NCI-H2107 (cell line): ENCODE data around the gene TBC1D8.
A peak's percentile ranks its signal among the peaks of the same experiment; 100 is the strongest.

Source experiments
- DNase-seq: peaks from one replicate; lab custom pipeline; 2025; lab: John Stamatoyannopoulos, UW

Gene TBC1D8

GRCh38 chr2:101026923-101027469 lies 124.2 kb downstream of the TBC1D8 start:
- DNase-seq: no peak

- no peak for DNase-seq
Observed at GRCh38 chr2:101026253-101026701, 124.9 kb downstream of the TBC1D8 start.

- no peak for DNase-seq
Observed at GRCh38 chr2:101025561-101025960, 125.6 kb downstream of the TBC1D8 start.

GRCh38 chr2:101023327-101024107 lies 127.7 kb downstream of the TBC1D8 start:
- DNase-seq: no peak

- no peak for DNase-seq
Observed at GRCh38 chr2:101022221-101022620, 129.0 kb downstream of the TBC1D8 start.

GRCh38 chr2:101018934-101019333 lies 132.2 kb downstream of the TBC1D8 start:
- no peak for DNase-seq

- DNase-seq: no peak
Observed at GRCh38 chr2:101017371-101017770, 133.8 kb downstream of the TBC1D8 start.

- DNase-seq: no peak
Observed at GRCh38 chr2:101014264-101014857, 136.8 kb downstream of the TBC1D8 start.

- peak; percentile 15 for DNase-seq
Observed at GRCh38 chr2:101012706-101013181, 138.4 kb downstream of the TBC1D8 start.

- no peak for DNase-seq
Observed at GRCh38 chr2:101012054-101012705, 139.0 kb downstream of the TBC1D8 start.

- DNase-seq: no peak
Observed at GRCh38 chr2:101011152-101011551, 140.0 kb downstream of the TBC1D8 start.

GRCh38 chr2:101007415-101008345 lies 143.5 kb downstream of the TBC1D8 start:
- DNase-seq: no peak

- DNase-seq: no peak
Observed at GRCh38 chr2:101006065-101006715, 145.0 kb downstream of the TBC1D8 start.

- no peak for DNase-seq
Observed at GRCh38 chr2:101004620-101005325, 146.4 kb downstream of the TBC1D8 start.

- DNase-seq: no peak
Observed at GRCh38 chr2:101003278-101003775, 147.9 kb downstream of the TBC1D8 start.

GRCh38 chr2:101002562-101003277 lies 148.5 kb downstream of the TBC1D8 start:
- DNase-seq: no peak

- peak; percentile 95 for DNase-seq
Observed at GRCh38 chr2:101001691-101002561, 149.3 kb downstream of the TBC1D8 start, which contains the start of gene RPL31. TSS of gene RPL31 (plus strand) at chr2:101002289. CDS start at chr2:101002702, 413 bp downstream.

GRCh38 chr2:100999995-101000394 lies 151.2 kb downstream of the TBC1D8 start:
- no peak for DNase-seq
